NCI-H345 treated with DMSO at 0.1 percent for 48 hours (cell line): ENCODE results near the gene ZFP14.
A peak's percentile ranks its signal among the peaks of the same experiment; 100 is the strongest.
"Not testable (repeated sequence)": the region's sequence is repeated elsewhere in the genome, so short reads cannot be mapped to it uniquely, and the experiment has no call there.

Source experiments
- DNase-seq: peaks from one replicate; lab custom pipeline; 2025; ENCODE audit not compliant: unreplicated experiment; lab: John Stamatoyannopoulos, UW

ZFP14 gene

GRCh38 chr19:36331353-36332228 is 47.4 kb downstream of the ZFP14 start:
- peak; percentile 100 for DNase-seq

- DNase-seq: no peak
Observed at GRCh38 chr19:36330216-36330615, 48.8 kb downstream of the ZFP14 start.

GRCh38 chr19:36329534-36329933 is 49.5 kb downstream of the ZFP14 start:
- DNase-seq: not testable (repeated sequence)

- not testable (repeated sequence) for DNase-seq
Observed at GRCh38 chr19:36326649-36327048, 52.4 kb downstream of the ZFP14 start.

DNA sequence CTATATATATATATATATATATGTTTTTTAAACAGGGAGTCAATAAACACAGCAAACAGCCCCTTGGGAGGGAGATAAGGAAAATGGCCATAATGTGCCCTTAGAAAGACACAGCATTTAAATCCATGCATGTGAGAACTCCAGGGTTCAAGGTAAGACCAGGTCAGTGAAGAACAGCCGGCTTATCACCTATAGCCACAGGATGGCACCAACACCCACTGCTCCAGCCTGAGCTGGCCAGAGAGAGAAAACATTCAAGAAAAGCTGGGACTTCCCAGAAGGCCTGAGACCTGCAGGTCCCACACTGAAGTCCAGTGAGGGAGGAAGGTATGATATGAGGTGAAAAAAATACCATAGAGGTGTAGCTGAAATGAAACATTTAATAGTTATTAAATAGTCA is 63.8 kb downstream of the ZFP14 start:
- not testable (repeated sequence) for DNase-seq

- not testable (repeated sequence) for DNase-seq
Observed at GRCh38 chr19:36314053-36314452, 64.9 kb downstream of the ZFP14 start.

DNA sequence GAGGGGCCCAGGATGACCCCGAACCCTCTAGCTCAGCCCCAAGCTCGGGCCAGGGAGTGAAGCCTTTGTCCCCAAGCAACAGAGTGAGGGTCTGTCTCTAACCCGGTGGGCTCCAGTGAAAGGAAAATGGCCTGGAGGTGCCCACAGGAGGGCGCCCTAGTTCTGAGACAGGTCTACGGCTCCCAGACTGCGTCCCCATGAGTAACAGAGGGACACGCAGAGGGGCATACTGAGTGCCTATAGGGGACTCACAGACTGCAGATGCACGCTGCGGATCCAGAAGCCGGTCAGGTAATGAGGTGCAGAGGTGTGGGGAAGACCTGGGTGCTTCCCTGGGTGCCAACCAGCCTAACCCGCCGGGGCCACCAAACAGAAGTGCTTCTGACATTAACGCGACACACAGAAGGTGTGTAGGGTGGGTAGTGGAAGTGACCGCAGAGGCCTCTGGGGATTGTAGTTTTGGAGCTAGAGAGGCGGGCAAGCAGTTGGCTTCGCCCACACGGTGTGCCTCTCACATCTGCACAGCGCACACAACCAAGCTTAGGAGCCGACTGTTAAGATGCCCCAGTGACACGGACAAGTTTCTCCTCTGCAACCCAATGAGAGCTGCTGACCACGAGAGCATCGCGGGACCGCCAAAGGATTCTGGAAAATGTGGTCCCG is 67.8 kb downstream of the ZFP14 start:
- DNase-seq: not testable (repeated sequence)

DNA sequence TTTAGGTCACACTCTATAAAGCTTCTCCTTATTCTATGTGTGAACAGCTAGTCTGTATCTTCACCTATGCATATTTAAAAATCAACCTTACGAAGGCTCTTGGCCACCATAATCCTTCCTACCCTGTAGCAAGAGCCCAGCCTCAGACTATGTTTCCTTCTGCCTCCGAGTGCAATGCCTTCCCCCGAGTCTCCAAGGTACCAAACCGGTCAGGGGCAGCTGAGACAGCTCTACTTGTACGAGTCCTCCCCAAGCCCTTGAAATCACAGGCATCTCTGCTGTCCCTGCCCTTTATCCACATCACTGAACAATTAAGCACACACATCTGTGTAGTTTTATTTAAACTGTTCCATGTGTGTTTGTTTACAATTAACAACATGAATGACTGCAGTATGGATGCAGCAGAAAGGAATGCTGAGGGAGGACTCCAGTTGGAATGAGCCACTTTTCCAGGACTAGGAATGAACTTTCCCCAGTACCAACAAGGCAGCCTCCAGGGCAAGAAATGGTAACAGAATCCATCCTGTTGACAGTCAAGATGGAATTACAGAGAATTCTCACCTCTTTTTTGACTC is 68.5 kb downstream of the ZFP14 start:
- DNase-seq: not testable (repeated sequence)

- not testable (repeated sequence) for DNase-seq
Observed at GRCh38 chr19:36309759-36310158, 69.2 kb downstream of the ZFP14 start.

GRCh38 chr19:36309309-36309708 is 69.7 kb downstream of the ZFP14 start:
- not testable (repeated sequence) for DNase-seq

DNA sequence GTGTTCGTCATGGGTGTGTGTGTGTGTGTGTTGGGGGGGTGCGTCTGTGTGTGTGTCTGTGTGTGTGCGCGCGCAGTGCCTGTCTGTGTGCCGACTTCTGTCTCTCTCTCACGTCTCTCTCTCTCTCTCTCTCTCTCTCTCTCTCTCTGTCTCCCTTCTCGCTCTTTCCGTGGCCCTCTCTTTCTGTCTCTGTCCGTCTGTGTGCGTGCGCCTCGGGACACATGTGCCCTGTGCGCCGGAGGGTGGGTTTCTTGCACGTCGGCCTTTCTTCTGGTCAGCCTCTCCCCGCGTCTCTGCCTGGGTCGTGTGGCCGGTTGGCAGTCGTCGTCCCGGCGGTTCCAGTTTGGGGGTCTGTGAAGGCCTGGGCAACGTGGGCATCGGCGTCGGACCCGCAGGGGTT is 86.7 kb downstream of the ZFP14 start:
- DNase-seq: not testable (repeated sequence)
